Measurements from ENCODE around the gene TOM1L1.

GRCh38 chr17:54976316-54976715, 75.7 kb downstream of the TOM1L1 start:
- TF ChIP-seq CTCF (conservative IDR thresholded peaks at IDR 0.05; ENCODE audit: low read length) (no peak), EZH2phosphoT487 (IDR thresholded peaks at IDR 0.05; ENCODE audit: borderline replicate concordance, low read depth, low read length) (no peak)
